Measurements from ENCODE around the gene SEMA5A. TPM values are rescaled to one million over a fixed set of nuclear protein-coding genes. Genes with fewer than 3 reads are reported as not detected.

Gene SEMA5A
- total RNA-seq, 1 donor from 2014 or later: 0.51 TPM

DNA sequence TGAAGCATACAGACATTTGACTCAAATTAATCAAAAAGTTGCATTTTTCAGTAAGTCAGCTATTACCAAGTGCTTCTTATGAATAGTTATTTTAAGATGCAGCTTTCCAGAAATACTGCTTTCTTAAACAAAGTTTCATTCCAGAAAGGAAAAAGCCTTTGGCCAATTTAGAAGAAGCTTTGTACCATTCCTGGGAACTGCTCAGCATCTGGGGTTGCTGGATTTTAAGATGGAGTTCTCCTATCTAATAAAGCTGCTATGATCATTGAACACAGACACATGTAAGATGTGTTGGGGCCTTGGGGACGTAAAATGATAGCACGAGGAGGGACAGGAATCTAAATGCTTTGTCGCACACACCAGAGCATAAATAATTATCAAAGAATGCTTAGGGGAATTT lies 130.8 kb downstream of the SEMA5A start:
- H3K4me3 Mint-ChIP-seq (ENCODE audit: unreplicated experiment): no peak overlapping the region
- no peak for DNase-seq
- H3K27me3 Mint-ChIP-seq (ENCODE audit: unreplicated experiment): no peaks in the 10 kb centered on the region
- H3K4me1 Mint-ChIP-seq (ENCODE audit: low read depth, unreplicated experiment): no peaks in the 10 kb centered on the region
- H3K27ac Mint-ChIP-seq (ENCODE audit: unreplicated experiment): no peak overlapping the region
- TF ChIP-seq, protein P1, sequence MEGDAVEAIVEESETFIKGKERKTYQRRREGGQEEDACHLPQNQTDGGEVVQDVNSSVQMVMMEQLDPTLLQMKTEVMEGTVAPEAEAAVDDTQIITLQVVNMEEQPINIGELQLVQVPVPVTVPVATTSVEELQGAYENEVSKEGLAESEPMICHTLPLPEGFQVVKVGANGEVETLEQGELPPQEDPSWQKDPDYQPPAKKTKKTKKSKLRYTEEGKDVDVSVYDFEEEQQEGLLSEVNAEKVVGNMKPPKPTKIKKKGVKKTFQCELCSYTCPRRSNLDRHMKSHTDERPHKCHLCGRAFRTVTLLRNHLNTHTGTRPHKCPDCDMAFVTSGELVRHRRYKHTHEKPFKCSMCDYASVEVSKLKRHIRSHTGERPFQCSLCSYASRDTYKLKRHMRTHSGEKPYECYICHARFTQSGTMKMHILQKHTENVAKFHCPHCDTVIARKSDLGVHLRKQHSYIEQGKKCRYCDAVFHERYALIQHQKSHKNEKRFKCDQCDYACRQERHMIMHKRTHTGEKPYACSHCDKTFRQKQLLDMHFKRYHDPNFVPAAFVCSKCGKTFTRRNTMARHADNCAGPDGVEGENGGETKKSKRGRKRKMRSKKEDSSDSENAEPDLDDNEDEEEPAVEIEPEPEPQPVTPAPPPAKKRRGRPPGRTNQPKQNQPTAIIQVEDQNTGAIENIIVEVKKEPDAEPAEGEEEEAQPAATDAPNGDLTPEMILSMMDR (IDR thresholded peaks at IDR 0.05; ENCODE audit: partially characterized antibody, unreplicated experiment): no peak
- H3K36me3 Mint-ChIP-seq (ENCODE audit: unreplicated experiment): peaks cover 5% of the 10 kb centered on the region
- no peaks in the 10 kb centered on the region for H3K9me3 Mint-ChIP-seq (ENCODE audit: unreplicated experiment)

DNA sequence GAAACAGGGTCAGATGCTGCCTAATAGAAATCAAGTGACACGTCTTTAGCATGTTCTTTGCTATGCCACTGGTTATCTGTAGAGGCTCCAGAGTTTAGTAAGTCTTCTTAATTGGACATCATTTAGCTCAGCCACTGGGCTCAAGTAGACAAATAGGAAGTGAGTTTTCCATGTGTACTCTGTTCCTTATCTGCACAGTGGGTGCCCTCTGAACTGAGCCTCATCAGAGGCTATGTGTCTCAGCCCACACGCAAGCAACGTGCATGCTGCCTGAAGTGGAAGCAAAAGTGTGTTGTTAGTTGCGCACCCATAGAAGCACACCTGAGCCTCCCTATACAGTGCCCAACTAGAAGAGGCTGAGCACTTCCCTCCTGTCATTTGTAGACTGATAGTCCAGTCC lies 134.7 kb downstream of the SEMA5A start:
- Mint-ChIP-seq H3K4me1 (ENCODE audit: low read depth, unreplicated experiment) (no peaks in the 10 kb centered on the region), H3K4me3 (ENCODE audit: unreplicated experiment) (no peak overlapping the region), H3K9me3 (ENCODE audit: unreplicated experiment) (no peaks in the 10 kb centered on the region), H3K27ac (ENCODE audit: unreplicated experiment) (no peak overlapping the region), H3K27me3 (ENCODE audit: unreplicated experiment) (no peaks in the 10 kb centered on the region), H3K36me3 (ENCODE audit: unreplicated experiment) (no peaks in the 10 kb centered on the region)
- DNase-seq: no peak
- TF ChIP-seq, protein P1 (IDR thresholded peaks at IDR 0.05; ENCODE audit: partially characterized antibody, unreplicated experiment): no peak

GRCh38 chr5:9409413-9409960 lies 136.4 kb downstream of the SEMA5A start:
- TF ChIP-seq, protein P1 (IDR thresholded peaks at IDR 0.05; ENCODE audit: partially characterized antibody, unreplicated experiment): no peak
- Mint-ChIP-seq H3K4me3 (ENCODE audit: unreplicated experiment) (no peak overlapping the region), H3K27ac (ENCODE audit: unreplicated experiment) (no peak overlapping the region)

DNA sequence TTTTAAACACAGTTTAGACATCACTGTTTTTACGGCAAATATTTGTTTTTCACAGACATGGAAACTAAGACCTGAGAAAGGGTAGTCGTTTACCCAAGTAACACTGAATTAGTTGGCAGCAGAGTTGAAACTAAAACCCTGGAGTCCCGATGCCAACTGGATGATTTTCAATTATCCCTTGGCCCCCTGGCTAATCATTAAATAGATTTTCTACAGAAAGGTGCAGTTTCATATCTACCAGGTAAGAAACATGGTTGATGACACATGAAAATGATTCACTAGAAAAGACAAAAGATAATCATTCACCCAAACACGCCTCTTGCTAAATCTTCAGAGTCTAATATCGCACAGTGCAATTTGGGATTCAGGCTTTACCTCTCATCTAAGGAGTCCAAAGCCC lies 136.9 kb downstream of the SEMA5A start:
- Mint-ChIP-seq H3K4me3 (ENCODE audit: unreplicated experiment) (no peak overlapping the region), H3K27ac (ENCODE audit: unreplicated experiment) (no peak overlapping the region), H3K4me1 (ENCODE audit: low read depth, unreplicated experiment) (no peaks in the 10 kb centered on the region), H3K27me3 (ENCODE audit: unreplicated experiment) (no peaks in the 10 kb centered on the region), H3K36me3 (ENCODE audit: unreplicated experiment) (no peaks in the 10 kb centered on the region), H3K9me3 (ENCODE audit: unreplicated experiment) (no peaks in the 10 kb centered on the region)
- no peak for DNase-seq
- TF ChIP-seq, protein P1 (IDR thresholded peaks at IDR 0.05; ENCODE audit: partially characterized antibody, unreplicated experiment): no peak

More at GRCh38 chr5:9409413-9409960, 136.4 kb downstream of the SEMA5A start:
- no peaks in the 10 kb centered on the region for H3K4me1 Mint-ChIP-seq (ENCODE audit: low read depth, unreplicated experiment)
- no peaks in the 10 kb centered on the region for H3K9me3 Mint-ChIP-seq (ENCODE audit: unreplicated experiment)
- H3K27me3 Mint-ChIP-seq (ENCODE audit: unreplicated experiment): no peaks in the 10 kb centered on the region
- no peaks in the 10 kb centered on the region for H3K36me3 Mint-ChIP-seq (ENCODE audit: unreplicated experiment)
- no peak for DNase-seq

DNA sequence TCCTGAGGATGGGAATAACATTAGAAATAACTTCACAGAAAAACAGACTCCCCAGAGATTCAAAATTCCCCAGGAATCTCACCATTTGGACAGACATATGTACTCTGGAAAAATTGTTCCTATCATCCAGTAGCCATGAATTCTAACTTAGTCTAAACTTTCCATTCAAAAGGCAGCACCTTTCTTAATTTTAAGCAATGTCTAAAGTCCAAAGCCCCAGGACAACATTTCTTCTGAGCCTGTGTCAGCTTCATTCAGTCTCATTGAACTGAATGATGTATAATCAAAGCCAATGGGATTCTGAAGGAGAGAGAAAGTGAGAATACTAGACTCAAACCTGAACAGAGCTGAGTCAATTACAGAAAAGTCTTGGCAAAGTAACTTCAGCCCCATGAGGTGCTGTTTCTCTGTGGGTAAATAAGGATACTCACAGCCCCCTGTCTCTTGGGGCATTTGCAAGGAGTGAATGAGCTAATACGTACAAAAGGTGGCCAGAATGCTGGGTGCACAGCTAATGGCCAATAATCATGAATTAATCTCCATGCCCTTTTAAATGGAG lies 140.6 kb downstream of the SEMA5A start:
- no peaks in the 10 kb centered on the region for H3K27me3 Mint-ChIP-seq (ENCODE audit: unreplicated experiment)
- no peaks in the 10 kb centered on the region for H3K9me3 Mint-ChIP-seq (ENCODE audit: unreplicated experiment)
- H3K27ac Mint-ChIP-seq (ENCODE audit: unreplicated experiment): no peak overlapping the region
- TF ChIP-seq, protein P1 (IDR thresholded peaks at IDR 0.05; ENCODE audit: partially characterized antibody, unreplicated experiment): no peak
- no peaks in the 10 kb centered on the region for H3K36me3 Mint-ChIP-seq (ENCODE audit: unreplicated experiment)
- no peaks in the 10 kb centered on the region for H3K4me1 Mint-ChIP-seq (ENCODE audit: low read depth, unreplicated experiment)
- H3K4me3 Mint-ChIP-seq (ENCODE audit: unreplicated experiment): no peak overlapping the region
- no peak for DNase-seq
